ENCODE measurements around the gene NPIPA1.
"Not testable (repeated sequence)": the region's sequence is repeated elsewhere in the genome, so short reads cannot be mapped to it uniquely, and the experiment has no call there.

The NPIPA1 gene

GRCh38 chr16:14976971-14977736 is 39.9 kb downstream of the NPIPA1 start:
- in situ Hi-C loops (cut with HindIII; ENCODE audit: low sequenced_read_pairs), result not testable (repeated sequence)

GRCh38 chr16:14978281-14978680 is 41.0 kb downstream of the NPIPA1 start:
- in situ Hi-C loops (cut with HindIII; ENCODE audit: low sequenced_read_pairs), result not testable (repeated sequence)

- in situ Hi-C loops (cut with HindIII; ENCODE audit: low sequenced_read_pairs), result not testable (repeated sequence)
Observed at GRCh38 chr16:14978908-14979307, 41.7 kb downstream of the NPIPA1 start.

- in situ Hi-C loops (cut with HindIII; ENCODE audit: low sequenced_read_pairs), result not testable (repeated sequence)
Observed at GRCh38 chr16:14981234-14981633, 44.0 kb downstream of the NPIPA1 start.

- in situ Hi-C loops (cut with HindIII; ENCODE audit: low sequenced_read_pairs), result not testable (repeated sequence)
Observed at GRCh38 chr16:14982521-14982920, 45.3 kb downstream of the NPIPA1 start.

- in situ Hi-C loops (cut with HindIII; ENCODE audit: low sequenced_read_pairs), result not testable (repeated sequence)
Observed at GRCh38 chr16:14988092-14988491, 50.8 kb downstream of the NPIPA1 start.

- in situ Hi-C loops (cut with HindIII; ENCODE audit: low sequenced_read_pairs), result not testable (repeated sequence)
Observed at GRCh38 chr16:14988661-14989191, 51.5 kb downstream of the NPIPA1 start.

- in situ Hi-C loops (cut with HindIII; ENCODE audit: low sequenced_read_pairs), result not testable (repeated sequence)
Observed at GRCh38 chr16:14989291-14990281, 52.3 kb downstream of the NPIPA1 start.

GRCh38 chr16:14993277-14994151 is 56.3 kb downstream of the NPIPA1 start:
- in situ Hi-C loops (cut with HindIII; ENCODE audit: low sequenced_read_pairs), result not testable (repeated sequence)

GRCh38 chr16:14996702-14997101 is 59.5 kb downstream of the NPIPA1 start:
- in situ Hi-C loops (cut with HindIII; ENCODE audit: low sequenced_read_pairs), result not testable (repeated sequence)

- in situ Hi-C loops (cut with HindIII; ENCODE audit: low sequenced_read_pairs), result not testable (repeated sequence)
Observed at GRCh38 chr16:14998300-14998699, 61.1 kb downstream of the NPIPA1 start.

- in situ Hi-C loops (cut with HindIII; ENCODE audit: low sequenced_read_pairs), result not testable (repeated sequence)
Observed at GRCh38 chr16:14999845-15000244, 62.6 kb downstream of the NPIPA1 start.
